GM12874 (cell line): ENCODE results near the gene CUEDC1.

Experiments used
- TF ChIP-seq, protein P1 (sequence below): IDR thresholded peaks from 2 replicates; pipeline ENCODE4 v1.5.1; 2011; ENCODE audit warnings: low read depth, mild to moderate bottlenecking, control low read depth, low read length, moderate library complexity; ENCODE audit not compliant: insufficient read depth

Gene CUEDC1

GRCh38 chr17:57959929-57960328, 4.7 kb upstream of the CUEDC1 start:
- TF ChIP-seq, protein P1, sequence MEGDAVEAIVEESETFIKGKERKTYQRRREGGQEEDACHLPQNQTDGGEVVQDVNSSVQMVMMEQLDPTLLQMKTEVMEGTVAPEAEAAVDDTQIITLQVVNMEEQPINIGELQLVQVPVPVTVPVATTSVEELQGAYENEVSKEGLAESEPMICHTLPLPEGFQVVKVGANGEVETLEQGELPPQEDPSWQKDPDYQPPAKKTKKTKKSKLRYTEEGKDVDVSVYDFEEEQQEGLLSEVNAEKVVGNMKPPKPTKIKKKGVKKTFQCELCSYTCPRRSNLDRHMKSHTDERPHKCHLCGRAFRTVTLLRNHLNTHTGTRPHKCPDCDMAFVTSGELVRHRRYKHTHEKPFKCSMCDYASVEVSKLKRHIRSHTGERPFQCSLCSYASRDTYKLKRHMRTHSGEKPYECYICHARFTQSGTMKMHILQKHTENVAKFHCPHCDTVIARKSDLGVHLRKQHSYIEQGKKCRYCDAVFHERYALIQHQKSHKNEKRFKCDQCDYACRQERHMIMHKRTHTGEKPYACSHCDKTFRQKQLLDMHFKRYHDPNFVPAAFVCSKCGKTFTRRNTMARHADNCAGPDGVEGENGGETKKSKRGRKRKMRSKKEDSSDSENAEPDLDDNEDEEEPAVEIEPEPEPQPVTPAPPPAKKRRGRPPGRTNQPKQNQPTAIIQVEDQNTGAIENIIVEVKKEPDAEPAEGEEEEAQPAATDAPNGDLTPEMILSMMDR, result no peak

- TF ChIP-seq, protein P1, result no peak
These were observed 2.7 kb upstream of the CUEDC1 start for GRCh38 chr17:57957886-57958285.

DNA sequence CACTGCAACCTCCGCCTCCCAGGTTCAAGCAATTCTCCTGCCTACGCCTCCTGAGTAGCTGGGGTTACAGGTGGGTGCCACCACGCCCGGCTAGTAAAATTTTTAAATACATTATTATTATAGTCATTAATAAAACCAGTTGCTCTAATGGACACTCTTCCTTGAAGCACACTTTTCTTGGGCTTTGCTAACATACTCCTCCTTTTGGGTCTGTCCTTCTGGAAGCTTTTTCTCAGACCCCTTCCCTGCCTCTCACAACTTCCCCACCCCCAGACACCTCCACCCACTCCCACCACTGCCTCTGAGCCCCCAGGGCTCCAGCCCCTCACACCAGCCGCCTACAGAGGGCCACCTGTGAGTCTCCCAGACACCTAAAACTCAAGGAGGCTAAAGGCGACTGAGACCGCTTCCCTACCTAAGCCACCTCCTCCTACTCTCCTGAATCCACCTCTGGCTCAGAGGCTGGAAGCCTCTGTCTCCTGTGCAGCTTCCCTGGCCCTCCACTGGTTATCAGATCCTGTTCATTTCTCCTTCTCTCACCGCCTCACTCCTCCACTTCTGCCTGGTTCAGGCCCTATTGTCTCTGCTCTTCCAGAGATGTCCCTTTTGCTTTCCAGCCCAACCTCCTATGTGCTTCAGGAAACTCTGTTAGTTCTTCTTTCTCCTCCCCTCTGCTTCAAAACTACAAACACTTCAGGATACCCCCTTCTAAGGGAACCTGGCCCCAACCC, 2.1 kb upstream of the CUEDC1 start:
- TF ChIP-seq, protein P1, result no peak

GRCh38 chr17:57956291-57957119, 1.3 kb upstream of the CUEDC1 start:
- TF ChIP-seq, protein P1, result no peak

DNA sequence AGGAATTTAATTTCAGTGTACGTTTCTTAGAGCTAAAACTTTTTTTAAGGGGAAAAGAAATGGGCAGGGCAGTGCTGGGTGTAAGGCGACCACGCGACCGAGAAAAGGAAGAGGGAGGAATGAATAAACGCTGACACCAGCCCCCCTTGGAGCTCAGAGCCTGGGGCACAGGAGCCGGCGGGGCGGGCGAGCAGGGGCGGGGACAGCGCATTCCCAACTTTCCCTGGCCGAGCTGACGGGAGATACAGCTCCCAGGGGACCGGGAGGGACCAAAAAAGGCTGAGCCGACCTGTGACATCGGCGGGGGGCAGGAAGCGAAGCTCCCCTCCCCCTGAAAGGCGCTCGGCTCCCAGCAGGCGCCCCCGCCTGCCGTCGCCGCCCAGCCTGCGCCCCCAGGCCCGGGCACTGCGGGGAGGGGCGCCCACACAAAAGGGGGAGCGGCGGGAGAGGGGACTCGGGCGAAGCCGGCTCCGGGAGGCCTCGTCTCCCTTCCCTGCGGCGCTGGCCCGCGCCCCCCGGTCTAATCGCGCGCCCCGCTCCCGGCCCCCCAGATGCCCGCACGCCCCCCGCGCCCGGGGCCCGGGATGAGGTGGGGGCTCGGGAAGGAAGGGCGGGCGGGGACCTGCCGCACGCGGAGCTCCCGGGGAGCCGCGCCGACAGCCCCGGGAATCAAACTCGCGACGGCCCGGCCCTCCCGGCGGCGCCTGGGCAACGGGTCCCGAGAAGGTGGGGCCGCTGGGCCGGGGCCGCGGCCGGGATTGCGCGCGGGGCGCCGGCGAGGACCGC, 622 bp downstream of the CUEDC1 start:
- TF ChIP-seq, protein P1, result no peak

GRCh38 chr17:57953705-57954396, 1.4 kb downstream of the CUEDC1 start:
- TF ChIP-seq, protein P1, result no peak

GRCh38 chr17:57953219-57953618, 2.0 kb downstream of the CUEDC1 start:
- TF ChIP-seq, protein P1, result no peak
